A549 (cell line): Measurements from ENCODE around the gene TGFBR1. TPM values are rescaled to one million over a fixed set of nuclear protein-coding genes. Genes with fewer than 3 reads are reported as not detected.
"Not testable (repeated sequence)": the region's sequence is repeated elsewhere in the genome, so short reads cannot be mapped to it uniquely, and the experiment has no call there.

ENCODE experiments used
- ATAC-seq, 2 experiments: fragments of 200-7000 bp in 1 of 2; fragments of >200 bp in 1 of 2; cut with Nextera tagmentation in 1 of 2; cut with Tn5 transposase in 1 of 2; 3 replicates each; pipeline versions ENCODE4 v1.8.0 to v1.9.1; 2018 to 2020; ENCODE audit warnings: mild to moderate bottlenecking in 1 of 2, moderate library complexity in 1 of 2
- CTCF ChIA-PET: fragments of 300-600 bp; sonication (Branson Sonifier 250); formaldehyde crosslinking; extraction: SDS; loops from one replicate; lab custom pipeline; 2021; ENCODE audit warnings: antibody characterized with exemption, inconsistent platforms; lab: Yijun Ruan, JAX
- POLR2A ChIA-PET: fragments of 350-600 bp; formaldehyde crosslinking; extraction: SDS; loops from one replicate; lab custom pipeline; 2021; ENCODE audit warnings: antibody characterized with exemption, inconsistent platforms; lab: Yijun Ruan, JAX
- DNase-seq, 2 experiments: peaks; one replicate each; pipeline versions ENCODE4 v3.0.0 to v3.0.0-alpha.2; 2011 to 2016; ENCODE audit warnings: low read depth in 1 of 2, low spot score in 1 of 2
- FAIRE-seq: peaks from 2 replicates; lab custom pipeline; 2011; peaks lifted over from hg19 to GRCh38; lab: Jason Lieb, UNC
- H3K27ac ChIP-seq, 2 experiments: fragments of >200 bp; sonication (Bioruptor Twin); formaldehyde crosslinking; 3 replicates each; pipeline ENCODE4 v1.5.1; 2016 to 2017
- H3K4me1 ChIP-seq: fragments of >200 bp; sonication (Bioruptor Twin); formaldehyde crosslinking; 3 replicates; pipeline ENCODE4 v1.6.1; 2016
- H3K4me2 ChIP-seq: fragments of >200 bp; sonication (Bioruptor Twin); formaldehyde crosslinking; 3 replicates; pipeline ENCODE4 v1.6.1; 2016
- H3K4me3 ChIP-seq: fragments of >200 bp; sonication (Bioruptor Twin); formaldehyde crosslinking; 3 replicates; pipeline ENCODE4 v1.5.1; 2016
- H3K9me3 ChIP-seq: fragments of >200 bp; sonication (Bioruptor Twin); formaldehyde crosslinking; 3 replicates; pipeline ENCODE4 v1.6.1; 2016
- BHLHE40 ChIP-seq: IDR thresholded peaks from 2 replicates; pipeline ENCODE4 v1.6.1; 2012; ENCODE audit warnings: low read depth, low read length, inconsistent platforms
- CEBPB ChIP-seq, 2 experiments: fragments of >200 bp in 1 of 2; sonication (Bioruptor Twin) in 1 of 2; formaldehyde crosslinking in 1 of 2; IDR thresholded peaks; 2 replicates each; pipeline ENCODE4 v1.6.1; 2012 to 2016
- FOSL2 ChIP-seq, 2 experiments: fragments of 450-650 bp in 1 of 2; fragments of >200 bp in 1 of 2; sonication (Bioruptor Twin) in 1 of 2; formaldehyde crosslinking; IDR thresholded peaks; 2 replicates each; pipeline versions ENCODE4 v1.5.0 to v1.6.1; 2016 to 2020; ENCODE audit warnings: mild to moderate bottlenecking in 1 of 2, moderate library complexity in 1 of 2
- HEYL ChIP-seq: fragments of 250-450 bp; sonication (Bioruptor Pico); IDR thresholded peaks from 2 replicates; pipeline ENCODE4 v1.8.0; 2021; ENCODE audit warnings: mild to moderate bottlenecking, moderate library complexity
- HOXA7 ChIP-seq: fragments of 250-450 bp; sonication (Bioruptor Pico); IDR thresholded peaks from 2 replicates; pipeline ENCODE4 v1.5.0; 2020; ENCODE audit warnings: mild to moderate bottlenecking, moderate library complexity
- HOXB5 ChIP-seq: fragments of 250-450 bp; sonication (Bioruptor Pico); IDR thresholded peaks from 2 replicates; pipeline ENCODE4 v1.5.0; 2020; ENCODE audit warnings: mild to moderate bottlenecking, moderate library complexity
- JUNB ChIP-seq: fragments of >200 bp; sonication (Bioruptor Twin); formaldehyde crosslinking; IDR thresholded peaks from 2 replicates; pipeline ENCODE4 v1.6.1; 2016
- KDM1A ChIP-seq: fragments of 200-600 bp; sonication (generic); IDR thresholded peaks from 2 replicates; pipeline ENCODE4 v1.6.1; 2016; ENCODE audit warnings: low read depth, mild to moderate bottlenecking
- KDM5A ChIP-seq: fragments of 200-600 bp; sonication (generic); IDR thresholded peaks from 2 replicates; pipeline ENCODE4 v1.6.1; 2016; ENCODE audit warnings: antibody characterized with exemption, mild to moderate bottlenecking
- MYC ChIP-seq: IDR thresholded peaks from 2 replicates; pipeline ENCODE4 v1.6.1; 2012; ENCODE audit warnings: mild to moderate bottlenecking, inconsistent platforms, low read length, improper control_type of control experiment, borderline replicate concordance
- NPAS2 ChIP-seq: fragments of 250-450 bp; sonication (Bioruptor Pico); IDR thresholded peaks from 2 replicates; pipeline ENCODE4 v1.8.0; 2022; ENCODE audit warnings: mild to moderate bottlenecking, moderate library complexity, borderline replicate concordance
- NR3C1 ChIP-seq: fragments of >200 bp; sonication (Bioruptor Twin); formaldehyde crosslinking; IDR thresholded peaks from 3 replicates; pipeline ENCODE4 v1.6.1; 2017
- PHF8 ChIP-seq: fragments of 200-600 bp; sonication (generic); IDR thresholded peaks from 2 replicates; pipeline ENCODE4 v1.6.1; 2016; ENCODE audit warnings: low read depth, mild to moderate bottlenecking, antibody characterized with exemption, moderate library complexity, borderline replicate concordance
- RNF2 ChIP-seq: fragments of 200-600 bp; sonication (generic); IDR thresholded peaks from 2 replicates; pipeline ENCODE4 v1.6.1; 2016; ENCODE audit warnings: low read depth, mild to moderate bottlenecking, antibody characterized with exemption, moderate library complexity, borderline replicate concordance
- SMC3 ChIP-seq: fragments of >200 bp; sonication (Bioruptor Twin); formaldehyde crosslinking; IDR thresholded peaks from 3 replicates; pipeline ENCODE4 v1.6.1; 2018; ENCODE audit warnings: inconsistent platforms
- TP53 ChIP-seq: fragments of 250-450 bp; sonication (Bioruptor Pico); IDR thresholded peaks from 2 replicates; pipeline ENCODE4 v1.5.0; 2021; ENCODE audit warnings: mild to moderate bottlenecking, moderate library complexity
- WGBS: methylation state at CpG from one replicate; pipeline ENCODE4 v1.1.6; 2017; ENCODE audit errors: missing lambda C conversion rate; 5-methylcytosine and 5-hydroxymethylcytosine counted together
- polyA plus RNA-seq, 4 experiments: library from polyadenylated mRNA; depleted of rRNA in 3 of 4; stranded (reverse); fragments of >200 nt; fragmentation: RNase III in 1 of 4; extraction: RNeasy Plus Mini Kit Qiagen cat#74134 plus additional on column Dnase treatment in 1 of 4; gene quantifications; 2 replicates in 3 of 4; 3 replicates in 1 of 4; pipeline ENCODE4 v1.2.3, GENCODE V29; 2011 to 2017
- TF ChIP-seq, protein P1 (sequence below): fragments of 450-650 bp; IDR thresholded peaks from 2 replicates; pipeline ENCODE4 v1.6.1; 2014; ENCODE audit warnings: antibody characterized with exemption
- TF ChIP-seq, protein P2 (sequence below): IDR thresholded peaks from 2 replicates; pipeline ENCODE4 v1.6.1; 2012; ENCODE audit warnings: low read depth, borderline replicate concordance
- TF ChIP-seq, protein P3 (sequence below): fragments of 250-450 bp; sonication (Bioruptor Pico); IDR thresholded peaks from 2 replicates; pipeline ENCODE4 v1.5.0; 2021; ENCODE audit warnings: mild to moderate bottlenecking, moderate library complexity, borderline replicate concordance
- TF ChIP-seq, protein P4 (sequence below): IDR thresholded peaks from 2 replicates; pipeline ENCODE4 v1.6.1; 2012
- TF ChIP-seq, protein P5 (sequence below): fragments of >200 bp; sonication (Bioruptor Twin); formaldehyde crosslinking; IDR thresholded peaks from 3 replicates; pipeline ENCODE4 v1.5.1; 2016

The TGFBR1 gene
- polyA plus RNA-seq, 2 of the 4 experiments (the other 2 are of a cell fraction) = 25.8 to 45.5 TPM

DNA sequence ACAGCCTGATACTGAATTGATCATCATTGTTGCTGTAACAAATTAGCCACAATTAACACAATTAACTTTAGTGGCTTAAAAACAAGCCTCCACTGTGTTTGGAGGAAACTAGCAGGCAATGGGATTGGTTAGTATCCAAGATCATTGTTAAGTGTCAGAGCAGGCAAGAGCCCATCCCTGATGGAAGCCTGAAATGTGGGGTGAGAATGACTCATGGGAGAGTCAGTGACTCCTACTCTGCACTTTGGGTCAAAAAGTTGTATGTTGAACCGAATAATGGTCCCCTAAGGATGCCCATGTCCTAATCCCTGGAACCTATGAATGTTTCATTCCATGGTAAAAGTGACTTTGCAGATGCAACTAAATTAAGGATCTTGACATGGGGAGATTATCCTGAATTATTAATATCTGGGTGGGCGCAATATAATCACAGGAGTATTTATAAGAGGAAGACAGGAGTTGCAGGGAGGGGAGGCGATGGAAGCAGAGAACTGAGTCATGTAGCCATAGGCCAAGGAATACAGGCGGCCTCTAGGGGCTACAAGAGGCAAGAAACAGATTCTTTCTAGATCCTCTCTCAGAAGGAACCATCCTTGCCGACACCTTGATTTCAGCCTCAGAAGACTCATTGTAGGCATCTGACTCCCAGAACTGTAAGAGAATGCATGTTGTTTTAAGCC, 88.0 kb downstream of the TGFBR1 start:
- Histone ChIP-seq H3K27ac (no peak overlapping the region), H3K4me3 (no peak overlapping the region), H3K4me2 (no peak overlapping the region), H3K4me1 (no peaks in the 10 kb centered on the region), H3K9me3 (no peaks in the 10 kb centered on the region)
- peak in 1 of 2 experiments; percentile 18 for DNase-seq
- TF ChIP-seq FOSL2 (IDR thresholded peaks at IDR 0.05) (no peak), FOSL2 (CRISPR knock-in tag; IDR thresholded peaks at IDR 0.05) (0 out of 2 replicates have a peak, but pooled peaks have one; percentile 15), BHLHE40 (no peak)
- CTCF ChIA-PET = interaction anchor here (8.0 kb wide), 1 partner anchor 6 kb away, joined by 66 read pairs; no protein-coding TSS in a partner anchor
- ATAC-seq = peak; percentile 43 to 73; a peak in 3 of 6 replicates
- WGBS = 33% methylated on average over 5 of the region's 5 CpGs
- no peak for FAIRE-seq
- POLR2A ChIA-PET = no interaction called here

DNA sequence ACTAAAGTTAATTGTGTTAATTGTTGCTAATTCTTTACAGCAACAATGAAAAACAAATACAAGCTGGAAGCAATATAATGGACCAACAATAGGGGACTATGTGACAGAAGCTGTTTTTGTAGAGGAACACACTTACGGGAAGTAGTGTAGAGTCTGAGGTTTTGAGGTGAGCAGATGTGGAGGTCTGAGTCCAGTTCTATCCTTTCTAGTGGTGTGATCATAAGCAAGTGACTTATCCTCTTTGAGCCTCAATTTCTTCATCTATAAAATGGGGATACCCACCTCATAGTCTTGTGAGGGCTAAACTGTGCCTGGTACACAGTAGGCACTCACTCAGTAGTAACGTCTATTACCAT, 88.5 kb downstream of the TGFBR1 start:
- Histone ChIP-seq H3K9me3 (no peaks in the 10 kb centered on the region), H3K4me3 (no peak overlapping the region), H3K4me2 (no peak overlapping the region), H3K4me1 (no peaks in the 10 kb centered on the region), H3K27ac (no peak overlapping the region)
- no peak for FAIRE-seq
- WGBS = 49% methylated on average over 2 of the region's 2 CpGs
- no peak for DNase-seq
- no peak for ATAC-seq
- TF ChIP-seq PHF8 = no peak
- no peak for TF ChIP-seq NPAS2 (CRISPR knock-in tag)
- no peak for TF ChIP-seq RNF2
- TF ChIP-seq KDM1A = no peak
- TF ChIP-seq SMC3 = no peak
- TF ChIP-seq, protein P1, sequence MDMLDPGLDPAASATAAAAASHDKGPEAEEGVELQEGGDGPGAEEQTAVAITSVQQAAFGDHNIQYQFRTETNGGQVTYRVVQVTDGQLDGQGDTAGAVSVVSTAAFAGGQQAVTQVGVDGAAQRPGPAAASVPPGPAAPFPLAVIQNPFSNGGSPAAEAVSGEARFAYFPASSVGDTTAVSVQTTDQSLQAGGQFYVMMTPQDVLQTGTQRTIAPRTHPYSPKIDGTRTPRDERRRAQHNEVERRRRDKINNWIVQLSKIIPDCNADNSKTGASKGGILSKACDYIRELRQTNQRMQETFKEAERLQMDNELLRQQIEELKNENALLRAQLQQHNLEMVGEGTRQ = no peak
- TF ChIP-seq KDM5A = no peak
- TF ChIP-seq HOXB5 (CRISPR knock-in tag) = no peak
- no peak for TF ChIP-seq NR3C1
- TF ChIP-seq, protein P2, sequence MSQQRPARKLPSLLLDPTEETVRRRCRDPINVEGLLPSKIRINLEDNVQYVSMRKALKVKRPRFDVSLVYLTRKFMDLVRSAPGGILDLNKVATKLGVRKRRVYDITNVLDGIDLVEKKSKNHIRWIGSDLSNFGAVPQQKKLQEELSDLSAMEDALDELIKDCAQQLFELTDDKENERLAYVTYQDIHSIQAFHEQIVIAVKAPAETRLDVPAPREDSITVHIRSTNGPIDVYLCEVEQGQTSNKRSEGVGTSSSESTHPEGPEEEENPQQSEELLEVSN = no peak
- no peak for TF ChIP-seq HEYL
- no peak for TF ChIP-seq JUNB
- no peak for TF ChIP-seq CEBPB (IDR thresholded peaks at IDR 0.05)
- no peak for TF ChIP-seq MYC
- no peak for TF ChIP-seq HOXA7 (CRISPR knock-in tag)
- TF ChIP-seq, protein P3, sequence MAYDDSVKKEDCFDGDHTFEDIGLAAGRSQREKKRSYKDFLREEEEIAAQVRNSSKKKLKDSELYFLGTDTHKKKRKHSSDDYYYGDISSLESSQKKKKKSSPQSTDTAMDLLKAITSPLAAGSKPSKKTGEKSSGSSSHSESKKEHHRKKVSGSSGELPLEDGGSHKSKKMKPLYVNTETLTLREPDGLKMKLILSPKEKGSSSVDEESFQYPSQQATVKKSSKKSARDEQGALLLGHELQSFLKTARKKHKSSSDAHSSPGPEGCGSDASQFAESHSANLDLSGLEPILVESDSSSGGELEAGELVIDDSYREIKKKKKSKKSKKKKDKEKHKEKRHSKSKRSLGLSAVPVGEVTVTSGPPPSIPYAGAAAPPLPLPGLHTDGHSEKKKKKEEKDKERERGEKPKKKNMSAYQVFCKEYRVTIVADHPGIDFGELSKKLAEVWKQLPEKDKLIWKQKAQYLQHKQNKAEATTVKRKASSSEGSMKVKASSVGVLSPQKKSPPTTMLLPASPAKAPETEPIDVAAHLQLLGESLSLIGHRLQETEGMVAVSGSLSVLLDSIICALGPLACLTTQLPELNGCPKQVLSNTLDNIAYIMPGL (CRISPR knock-in tag) = no peak
- TF ChIP-seq, protein P4, sequence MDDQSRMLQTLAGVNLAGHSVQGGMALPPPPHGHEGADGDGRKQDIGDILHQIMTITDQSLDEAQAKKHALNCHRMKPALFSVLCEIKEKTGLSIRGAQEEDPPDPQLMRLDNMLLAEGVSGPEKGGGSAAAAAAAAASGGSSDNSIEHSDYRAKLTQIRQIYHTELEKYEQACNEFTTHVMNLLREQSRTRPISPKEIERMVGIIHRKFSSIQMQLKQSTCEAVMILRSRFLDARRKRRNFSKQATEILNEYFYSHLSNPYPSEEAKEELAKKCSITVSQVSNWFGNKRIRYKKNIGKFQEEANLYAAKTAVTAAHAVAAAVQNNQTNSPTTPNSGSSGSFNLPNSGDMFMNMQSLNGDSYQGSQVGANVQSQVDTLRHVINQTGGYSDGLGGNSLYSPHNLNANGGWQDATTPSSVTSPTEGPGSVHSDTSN = no peak
- TF ChIP-seq TP53 (CRISPR knock-in tag) = no peak
- TF ChIP-seq, protein P5, sequence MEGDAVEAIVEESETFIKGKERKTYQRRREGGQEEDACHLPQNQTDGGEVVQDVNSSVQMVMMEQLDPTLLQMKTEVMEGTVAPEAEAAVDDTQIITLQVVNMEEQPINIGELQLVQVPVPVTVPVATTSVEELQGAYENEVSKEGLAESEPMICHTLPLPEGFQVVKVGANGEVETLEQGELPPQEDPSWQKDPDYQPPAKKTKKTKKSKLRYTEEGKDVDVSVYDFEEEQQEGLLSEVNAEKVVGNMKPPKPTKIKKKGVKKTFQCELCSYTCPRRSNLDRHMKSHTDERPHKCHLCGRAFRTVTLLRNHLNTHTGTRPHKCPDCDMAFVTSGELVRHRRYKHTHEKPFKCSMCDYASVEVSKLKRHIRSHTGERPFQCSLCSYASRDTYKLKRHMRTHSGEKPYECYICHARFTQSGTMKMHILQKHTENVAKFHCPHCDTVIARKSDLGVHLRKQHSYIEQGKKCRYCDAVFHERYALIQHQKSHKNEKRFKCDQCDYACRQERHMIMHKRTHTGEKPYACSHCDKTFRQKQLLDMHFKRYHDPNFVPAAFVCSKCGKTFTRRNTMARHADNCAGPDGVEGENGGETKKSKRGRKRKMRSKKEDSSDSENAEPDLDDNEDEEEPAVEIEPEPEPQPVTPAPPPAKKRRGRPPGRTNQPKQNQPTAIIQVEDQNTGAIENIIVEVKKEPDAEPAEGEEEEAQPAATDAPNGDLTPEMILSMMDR = no peak
- ChIA-PET POLR2A (no interaction called here), CTCF (interaction anchor here (8.0 kb wide), 1 partner anchor 7 kb away, joined by 66 read pairs; no protein-coding TSS in a partner anchor)

DNA sequence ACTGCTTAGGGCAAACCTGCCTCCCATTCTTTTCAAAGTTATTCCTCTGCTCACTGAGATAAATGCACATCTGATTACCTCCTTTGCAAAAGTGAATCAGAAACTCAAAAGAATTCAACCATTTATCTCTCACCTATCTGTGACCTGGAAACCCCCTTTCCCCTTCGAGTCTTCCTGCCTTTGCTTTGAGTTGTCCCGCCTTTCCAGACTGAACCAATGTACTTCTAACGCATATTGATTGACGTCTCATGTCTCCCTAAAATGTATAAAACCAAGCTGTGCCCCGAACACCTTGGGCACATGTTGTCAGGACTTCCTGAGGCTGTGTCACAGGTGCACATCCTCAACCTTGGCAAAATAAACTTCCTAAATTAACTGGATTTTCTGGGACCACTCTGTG, 91.6 kb downstream of the TGFBR1 start:
- H3K9me3 ChIP-seq, POLR2A ChIA-PET, H3K4me1 ChIP-seq, DNase-seq, FAIRE-seq, ATAC-seq, H3K4me3 ChIP-seq, H3K27ac ChIP-seq, H3K4me2 ChIP-seq: not testable (repeated sequence)
- 28% methylated on average over 5 of the region's 5 CpGs for WGBS
- CTCF ChIA-PET = interaction anchor here (8.0 kb wide), 1 partner anchor 10 kb away, joined by 66 read pairs; no protein-coding TSS in a partner anchor
